Ishikawa (cell line): ENCODE results near the gene DBN1.

ENCODE experiments used
- CEBPB ChIP-seq: IDR thresholded peaks from 2 replicates; pipeline ENCODE4 v1.6.1; 2012
- CREB1 ChIP-seq: IDR thresholded peaks from 2 replicates; pipeline ENCODE4 v1.6.1; 2012; ENCODE audit warnings: low read depth
- EGR1 ChIP-seq: IDR thresholded peaks from 2 replicates; pipeline ENCODE4 v1.6.1; 2012
- EP300 ChIP-seq: IDR thresholded peaks from 2 replicates; pipeline ENCODE4 v1.6.1; 2012; ENCODE audit warnings: borderline replicate concordance
- FOXM1 ChIP-seq: IDR thresholded peaks from 2 replicates; pipeline ENCODE4 v1.6.1; 2012; ENCODE audit warnings: low read depth, borderline replicate concordance
- NFIC ChIP-seq: IDR thresholded peaks from 2 replicates; pipeline ENCODE4 v1.6.1; 2012
- RAD21 ChIP-seq: IDR thresholded peaks from 2 replicates; pipeline ENCODE4 v1.6.1; 2012; ENCODE audit warnings: low read depth
- TAF1 ChIP-seq: IDR thresholded peaks from 2 replicates; pipeline ENCODE4 v1.6.1; 2012; ENCODE audit warnings: low read depth, mild to moderate bottlenecking
- TCF12 ChIP-seq: IDR thresholded peaks from 2 replicates; pipeline ENCODE4 v1.6.1; 2012; ENCODE audit warnings: low read depth
- TEAD4 ChIP-seq: IDR thresholded peaks from 2 replicates; pipeline ENCODE4 v1.6.1; 2012
- YY1 ChIP-seq: IDR thresholded peaks from 2 replicates; pipeline ENCODE4 v1.6.1; 2012; ENCODE audit warnings: low read depth
- ZBTB7A ChIP-seq: IDR thresholded peaks from 2 replicates; pipeline ENCODE4 v1.6.1; 2012; ENCODE audit warnings: low read depth
- TF ChIP-seq, protein P1 (sequence below): IDR thresholded peaks from 2 replicates; pipeline ENCODE4 v1.6.1; 2012
- TF ChIP-seq, protein P2 (sequence below): IDR thresholded peaks from 2 replicates; pipeline ENCODE4 v1.6.1; 2012; ENCODE audit warnings: low read depth, mild to moderate bottlenecking
- TF ChIP-seq, protein P3 (sequence below): IDR thresholded peaks from 2 replicates; pipeline ENCODE4 v1.6.1; 2012

The DBN1 gene

DNA sequence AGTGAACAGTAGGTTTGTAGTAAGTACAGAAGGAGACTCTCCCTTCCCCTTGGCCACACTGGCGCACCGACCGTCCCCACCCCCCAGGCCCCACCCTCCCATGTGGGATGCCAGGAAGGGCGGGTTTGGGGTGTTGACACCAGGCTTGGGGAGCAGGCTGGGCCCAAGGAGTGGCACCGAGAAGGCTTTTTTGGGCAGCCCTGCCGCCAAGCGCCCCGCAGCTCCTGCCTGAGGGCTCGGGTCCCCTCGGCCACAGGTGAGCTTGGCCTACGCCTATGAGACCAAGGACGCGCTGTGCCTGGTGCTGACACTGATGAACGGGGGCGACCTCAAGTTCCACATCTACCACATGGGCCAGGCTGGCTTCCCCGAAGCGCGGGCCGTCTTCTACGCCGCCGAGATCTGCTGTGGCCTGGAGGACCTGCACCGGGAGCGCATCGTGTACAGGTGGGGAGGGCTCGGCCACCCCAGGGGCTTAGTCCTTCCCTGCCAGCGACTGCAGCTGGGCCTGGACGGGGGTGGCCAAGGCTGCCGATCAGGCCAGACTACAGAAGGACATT lies 39.7 kb downstream of the DBN1 start:
- TF ChIP-seq CEBPB (no peak), EP300 (no peak), EGR1 (no peak), TEAD4 (no peak), YY1 (no peak), RAD21 (no peak), FOXM1 (no peak), TCF12 (no peak), TAF1 (no peak), ZBTB7A (no peak), NFIC (no peak)
- TF ChIP-seq, protein P1, sequence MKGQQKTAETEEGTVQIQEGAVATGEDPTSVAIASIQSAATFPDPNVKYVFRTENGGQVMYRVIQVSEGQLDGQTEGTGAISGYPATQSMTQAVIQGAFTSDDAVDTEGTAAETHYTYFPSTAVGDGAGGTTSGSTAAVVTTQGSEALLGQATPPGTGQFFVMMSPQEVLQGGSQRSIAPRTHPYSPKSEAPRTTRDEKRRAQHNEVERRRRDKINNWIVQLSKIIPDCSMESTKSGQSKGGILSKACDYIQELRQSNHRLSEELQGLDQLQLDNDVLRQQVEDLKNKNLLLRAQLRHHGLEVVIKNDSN = no peak
- TF ChIP-seq, protein P2, sequence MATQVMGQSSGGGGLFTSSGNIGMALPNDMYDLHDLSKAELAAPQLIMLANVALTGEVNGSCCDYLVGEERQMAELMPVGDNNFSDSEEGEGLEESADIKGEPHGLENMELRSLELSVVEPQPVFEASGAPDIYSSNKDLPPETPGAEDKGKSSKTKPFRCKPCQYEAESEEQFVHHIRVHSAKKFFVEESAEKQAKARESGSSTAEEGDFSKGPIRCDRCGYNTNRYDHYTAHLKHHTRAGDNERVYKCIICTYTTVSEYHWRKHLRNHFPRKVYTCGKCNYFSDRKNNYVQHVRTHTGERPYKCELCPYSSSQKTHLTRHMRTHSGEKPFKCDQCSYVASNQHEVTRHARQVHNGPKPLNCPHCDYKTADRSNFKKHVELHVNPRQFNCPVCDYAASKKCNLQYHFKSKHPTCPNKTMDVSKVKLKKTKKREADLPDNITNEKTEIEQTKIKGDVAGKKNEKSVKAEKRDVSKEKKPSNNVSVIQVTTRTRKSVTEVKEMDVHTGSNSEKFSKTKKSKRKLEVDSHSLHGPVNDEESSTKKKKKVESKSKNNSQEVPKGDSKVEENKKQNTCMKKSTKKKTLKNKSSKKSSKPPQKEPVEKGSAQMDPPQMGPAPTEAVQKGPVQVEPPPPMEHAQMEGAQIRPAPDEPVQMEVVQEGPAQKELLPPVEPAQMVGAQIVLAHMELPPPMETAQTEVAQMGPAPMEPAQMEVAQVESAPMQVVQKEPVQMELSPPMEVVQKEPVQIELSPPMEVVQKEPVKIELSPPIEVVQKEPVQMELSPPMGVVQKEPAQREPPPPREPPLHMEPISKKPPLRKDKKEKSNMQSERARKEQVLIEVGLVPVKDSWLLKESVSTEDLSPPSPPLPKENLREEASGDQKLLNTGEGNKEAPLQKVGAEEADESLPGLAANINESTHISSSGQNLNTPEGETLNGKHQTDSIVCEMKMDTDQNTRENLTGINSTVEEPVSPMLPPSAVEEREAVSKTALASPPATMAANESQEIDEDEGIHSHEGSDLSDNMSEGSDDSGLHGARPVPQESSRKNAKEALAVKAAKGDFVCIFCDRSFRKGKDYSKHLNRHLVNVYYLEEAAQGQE = no peak

DNA sequence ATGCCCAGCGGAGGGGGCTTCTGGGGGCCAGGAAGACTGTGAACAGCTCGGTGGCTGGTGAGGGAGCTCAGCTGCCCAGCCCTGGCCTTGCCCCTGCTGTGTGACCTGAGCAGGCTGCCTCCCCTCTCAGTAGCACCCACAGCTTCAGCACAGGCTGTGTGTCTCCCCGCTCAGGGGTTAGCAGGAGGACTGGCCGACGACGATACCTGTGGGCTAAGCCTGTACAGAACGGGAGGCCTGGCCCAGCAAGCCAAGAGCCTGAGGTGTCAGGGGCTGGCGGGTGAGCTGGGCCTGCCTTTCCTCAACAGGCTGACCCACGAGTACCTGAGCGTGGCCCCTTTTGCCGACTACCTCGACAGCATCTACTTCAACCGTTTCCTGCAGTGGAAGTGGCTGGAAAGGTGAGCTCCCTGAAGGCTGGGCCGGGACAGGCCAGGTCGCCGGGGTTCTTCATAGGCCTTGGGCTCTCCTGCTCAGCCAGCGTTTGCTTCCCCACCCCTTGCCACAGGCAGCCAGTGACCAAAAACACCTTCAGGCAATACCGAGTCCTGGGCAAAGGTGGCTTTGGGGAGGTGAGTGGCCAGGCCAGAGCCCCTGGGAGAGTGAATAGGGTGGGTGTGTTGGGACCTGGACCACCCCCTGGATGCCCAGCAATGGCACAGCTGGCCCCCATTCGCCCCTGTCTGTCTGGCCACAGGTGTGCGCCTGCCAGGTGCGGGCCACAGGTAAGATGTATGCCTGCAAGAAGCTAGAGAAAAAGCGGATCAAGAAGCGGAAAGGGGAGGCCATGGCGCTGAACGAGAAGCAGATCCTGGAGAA lies 40.4 kb downstream of the DBN1 start:
- TF ChIP-seq YY1 = no peak
- no peak for TF ChIP-seq TEAD4

DNA sequence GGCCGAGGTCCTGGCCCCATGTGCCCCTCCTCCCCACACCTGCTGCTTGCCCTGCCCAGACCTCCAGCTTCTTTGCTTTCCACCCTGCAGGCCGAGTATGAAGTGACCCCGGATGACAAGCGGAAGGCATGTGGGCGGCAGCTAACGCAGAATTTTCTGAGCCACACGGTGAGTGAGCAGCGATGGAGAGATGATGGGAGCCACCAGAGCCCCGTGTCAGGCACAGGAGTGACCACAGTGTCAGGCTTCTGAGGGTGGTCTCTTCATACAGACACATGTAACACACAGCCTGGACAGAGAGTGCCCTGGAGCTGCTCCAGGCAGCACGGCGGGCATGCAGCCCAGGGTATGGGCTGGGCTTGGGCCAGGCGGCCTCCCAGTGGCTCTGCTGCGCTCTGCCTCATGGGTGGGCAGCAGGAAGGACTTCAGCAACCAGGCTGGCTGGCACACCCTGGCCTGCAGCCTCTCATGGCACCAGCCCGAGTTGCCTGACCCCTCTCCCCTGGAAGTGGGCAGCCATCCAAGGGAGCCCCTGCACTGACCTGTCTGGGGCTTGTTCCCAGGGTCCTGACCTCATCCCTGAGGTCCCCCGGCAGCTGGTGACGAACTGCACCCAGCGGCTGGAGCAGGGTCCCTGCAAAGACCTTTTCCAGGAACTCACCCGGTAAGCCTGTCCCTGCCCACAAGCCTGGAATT lies 41.1 kb downstream of the DBN1 start:
- TF ChIP-seq NFIC (no peak), ZBTB7A (no peak), EP300 (no peak), TCF12 (no peak), CEBPB (no peak), RAD21 (no peak), TEAD4 (no peak)
- TF ChIP-seq, protein P2 = no peak
- TF ChIP-seq, protein P1 = no peak

DNA sequence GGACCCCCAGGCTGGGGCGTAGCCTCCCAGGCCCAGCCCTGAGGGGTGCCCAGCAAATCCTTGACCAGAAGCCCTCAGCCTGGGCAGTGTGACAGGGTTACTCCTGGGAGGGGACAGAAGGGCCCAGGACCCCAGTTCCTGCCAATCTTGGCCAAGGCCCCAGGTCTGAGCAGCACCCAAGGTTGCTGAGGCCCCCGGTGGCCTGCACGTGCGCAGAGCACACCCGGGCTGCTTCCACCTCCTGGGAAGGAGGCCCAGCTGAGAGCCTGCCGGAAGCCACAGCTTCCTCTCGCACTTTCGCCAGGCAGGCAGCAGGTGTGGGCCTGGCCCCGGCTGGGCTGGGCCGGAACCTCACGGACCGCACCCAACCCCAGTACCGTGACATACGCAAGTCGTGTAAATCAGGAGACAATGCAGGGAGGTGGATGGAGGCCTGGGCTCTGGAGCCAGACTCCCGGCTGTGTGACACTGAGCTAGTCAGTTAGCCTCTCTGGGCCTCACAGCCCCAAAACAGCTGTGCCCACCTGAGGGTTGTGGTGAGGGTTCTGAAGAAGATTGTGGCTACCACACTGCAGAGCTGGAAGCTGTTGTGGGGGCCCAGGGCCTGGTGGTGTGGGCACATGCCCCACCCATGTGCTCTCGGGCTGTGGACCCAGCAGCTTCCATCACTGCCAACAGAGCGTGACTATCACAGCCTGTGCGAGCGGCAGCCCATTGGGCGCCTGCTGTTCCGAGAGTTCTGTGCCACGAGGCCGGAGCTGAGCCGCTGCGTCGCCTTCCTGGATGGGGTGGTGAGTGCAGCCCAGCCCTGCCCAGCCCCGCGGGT lies 41.9 kb downstream of the DBN1 start:
- no peak for TF ChIP-seq FOXM1

DNA sequence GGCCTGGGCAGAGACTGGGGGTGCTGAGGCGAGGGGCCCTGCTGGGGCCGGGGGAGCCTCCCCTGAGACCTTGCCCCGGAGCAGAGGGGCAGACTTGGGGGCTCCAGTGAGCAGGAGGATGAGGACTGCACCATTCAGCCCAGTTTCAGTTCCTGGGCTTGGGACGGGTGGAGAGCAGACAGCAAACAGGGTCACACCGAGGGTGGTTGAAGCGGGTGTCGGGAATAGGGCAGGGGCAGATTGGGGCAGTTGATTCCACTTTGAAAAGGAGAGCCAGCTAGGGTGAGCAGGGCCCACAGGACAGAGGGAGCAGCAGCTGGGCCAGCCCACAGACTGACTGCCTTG lies 42.5 kb downstream of the DBN1 start:
- no peak for TF ChIP-seq EP300
- TF ChIP-seq, protein P2 = no peak
- no peak for TF ChIP-seq RAD21
- TF ChIP-seq, protein P1 = no peak
- TF ChIP-seq YY1 = no peak
- TF ChIP-seq CEBPB = no peak
- TF ChIP-seq CREB1 = no peak
- TF ChIP-seq EGR1 = no peak
- TF ChIP-seq TCF12 = no peak
- no peak for TF ChIP-seq ZBTB7A
- no peak for TF ChIP-seq TEAD4
- TF ChIP-seq NFIC = no peak
- TF ChIP-seq FOXM1 = no peak
- TF ChIP-seq TAF1 = no peak
- TF ChIP-seq, protein P3, sequence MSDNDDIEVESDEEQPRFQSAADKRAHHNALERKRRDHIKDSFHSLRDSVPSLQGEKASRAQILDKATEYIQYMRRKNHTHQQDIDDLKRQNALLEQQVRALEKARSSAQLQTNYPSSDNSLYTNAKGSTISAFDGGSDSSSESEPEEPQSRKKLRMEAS = no peak
